Esophagus mucosa (tissue), 1 donor: ENCODE results near the gene IL32. TPM values are rescaled to one million over a fixed set of nuclear protein-coding genes. Genes with fewer than 3 reads are reported as not detected.

Experiments used
- ATAC-seq: fragments of 200-7000 bp; cut with Tn5 transposase; one replicate; pipeline ENCODE4 v1.9.1; 2020
- total RNA-seq: library from RNA; stranded (reverse); gene quantifications from one replicate; pipeline ENCODE4 v1.2.4, GENCODE V29; 2023
- donor health status: DM: yes; HTN: yes; CAD: no.

Gene IL32, protein sequence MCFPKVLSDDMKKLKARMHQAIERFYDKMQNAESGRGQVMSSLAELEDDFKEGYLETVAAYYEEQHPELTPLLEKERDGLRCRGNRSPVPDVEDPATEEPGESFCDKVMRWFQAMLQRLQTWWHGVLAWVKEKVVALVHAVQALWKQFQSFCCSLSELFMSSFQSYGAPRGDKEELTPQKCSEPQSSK
- total RNA-seq, result 3.7 TPM

- ATAC-seq, result no peak
Measured at GRCh38 chr16:3065069-3065741, at the start of gene IL32. Gene IL32, plus strand, starts transcription at chr16:3065640. Its CDS starts 172 bp downstream, at chr16:3065812.

DNA sequence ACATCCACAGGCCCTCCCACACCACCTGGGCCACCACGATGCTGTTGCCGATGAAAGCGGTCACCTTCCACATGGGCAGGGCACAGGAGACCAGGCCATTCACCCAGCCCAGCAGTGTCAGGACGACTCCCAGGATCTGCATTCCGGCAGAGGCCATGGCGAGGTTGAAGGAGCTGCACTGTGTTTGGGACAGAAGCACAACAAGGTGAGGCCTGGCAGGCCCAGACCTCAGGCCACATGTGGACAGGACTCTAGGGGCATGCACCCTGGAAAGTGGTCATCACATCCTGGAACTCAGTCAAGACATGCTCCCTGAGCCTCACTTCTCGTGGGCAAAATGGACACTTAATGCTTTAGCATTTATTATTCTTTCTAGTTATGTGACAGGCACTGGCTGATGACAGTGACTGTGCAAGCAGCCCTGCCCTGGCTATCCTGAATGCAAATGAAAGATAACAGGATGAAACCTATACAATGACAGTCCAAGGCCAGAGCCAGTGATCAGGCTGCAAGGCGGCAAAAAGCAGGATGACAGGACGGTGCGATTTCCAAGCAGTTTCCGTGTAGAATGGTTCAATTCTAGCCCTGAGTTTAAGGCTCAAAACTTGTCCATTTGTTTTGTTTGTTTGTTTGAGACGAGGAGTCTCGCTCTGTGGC, 49.4 kb upstream of the IL32 start:
- no peak for ATAC-seq

- ATAC-seq, result no peak
Measured at GRCh38 chr16:3017344-3017743, 48.1 kb upstream of the IL32 start.

DNA sequence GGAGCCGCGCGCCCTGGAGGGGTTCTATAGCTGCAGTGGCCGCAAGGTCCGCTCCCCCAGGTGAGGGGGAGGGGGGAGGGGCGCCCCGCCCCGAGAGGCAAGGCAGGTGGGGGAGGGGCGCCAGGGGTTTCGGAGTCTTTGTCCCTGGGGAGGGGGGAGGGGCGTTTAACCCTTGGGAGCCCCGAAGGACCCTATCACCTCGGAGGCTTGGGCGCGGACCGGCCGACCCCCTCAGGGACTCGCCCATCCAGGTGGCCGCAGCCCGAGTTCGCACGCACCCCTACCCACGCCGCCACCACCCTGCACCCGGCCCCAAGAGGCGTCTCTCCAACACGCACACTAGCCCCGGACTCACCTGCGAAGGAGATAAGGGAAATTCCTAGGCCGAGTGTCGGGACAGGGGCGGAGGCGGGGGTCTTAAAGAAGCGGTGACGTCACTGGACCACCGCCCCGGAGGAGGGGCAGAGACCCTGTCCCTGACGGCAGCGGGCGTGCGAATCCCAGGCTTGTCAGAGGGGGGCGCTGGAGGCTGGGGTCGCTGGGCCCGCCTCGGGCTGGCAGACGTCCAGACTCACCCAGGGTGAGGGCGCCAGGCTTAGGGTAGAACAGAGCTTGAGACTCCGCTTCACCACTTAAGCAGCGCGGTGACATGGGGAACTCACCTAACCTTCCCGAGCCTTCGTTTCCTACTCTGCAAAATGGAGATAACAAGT, 47.5 kb upstream of the IL32 start, which contains the start of gene CLDN6:
TSS of gene CLDN6 (minus strand) at position 390 of the 713 bp plus-strand sequence. CDS start 2,162 bp downstream, outside the sequence.
- ATAC-seq, result no peak

DNA sequence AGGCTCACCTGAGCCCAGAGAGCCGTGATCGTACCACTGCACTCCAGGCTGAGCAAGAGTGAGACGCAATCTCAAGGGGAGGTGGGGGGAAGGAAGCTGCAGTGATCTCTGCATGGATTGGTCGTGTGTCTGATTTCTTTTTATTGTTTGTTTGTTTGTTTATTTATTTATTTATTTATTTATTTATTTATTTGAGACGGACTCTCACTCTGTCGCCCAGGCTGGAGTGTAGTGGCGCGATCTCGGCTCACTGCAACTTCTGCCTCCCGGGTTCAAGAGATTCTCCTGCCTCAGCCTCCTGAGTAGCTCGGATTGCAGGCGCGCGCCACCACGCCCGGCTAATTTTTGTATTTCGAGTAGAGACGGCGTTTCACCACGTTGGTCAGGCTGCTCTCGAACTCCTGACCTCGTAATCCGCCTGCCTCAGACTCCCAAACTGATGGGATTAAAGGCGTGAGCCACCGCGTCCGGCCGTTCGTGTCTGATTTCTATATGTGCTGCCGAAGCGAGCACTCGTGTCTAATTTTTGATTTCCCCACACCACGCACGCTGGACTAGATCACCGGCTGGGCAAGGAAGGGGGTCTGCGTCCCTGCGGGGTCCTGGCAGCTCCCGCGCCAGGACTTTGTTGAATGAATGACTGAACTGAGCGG, 45.7 kb upstream of the IL32 start:
- ATAC-seq, result no peak

- ATAC-seq, result peak; percentile 20
Measured at GRCh38 chr16:3020247-3020603, 45.2 kb upstream of the IL32 start, which contains the start of gene TNFRSF12A. Gene TNFRSF12A, plus strand, starts transcription at chr16:3020368. Its CDS starts 30 bp downstream, at chr16:3020398.

- ATAC-seq, result peak; percentile 35
Measured at GRCh38 chr16:3020604-3021448, 44.6 kb upstream of the IL32 start.

GRCh38 chr16:3021449-3022207, 43.8 kb upstream of the IL32 start:
- peak; percentile 51 for ATAC-seq

- ATAC-seq, result peak; percentile 51
Measured at GRCh38 chr16:3022208-3022683, 43.2 kb upstream of the IL32 start.

DNA sequence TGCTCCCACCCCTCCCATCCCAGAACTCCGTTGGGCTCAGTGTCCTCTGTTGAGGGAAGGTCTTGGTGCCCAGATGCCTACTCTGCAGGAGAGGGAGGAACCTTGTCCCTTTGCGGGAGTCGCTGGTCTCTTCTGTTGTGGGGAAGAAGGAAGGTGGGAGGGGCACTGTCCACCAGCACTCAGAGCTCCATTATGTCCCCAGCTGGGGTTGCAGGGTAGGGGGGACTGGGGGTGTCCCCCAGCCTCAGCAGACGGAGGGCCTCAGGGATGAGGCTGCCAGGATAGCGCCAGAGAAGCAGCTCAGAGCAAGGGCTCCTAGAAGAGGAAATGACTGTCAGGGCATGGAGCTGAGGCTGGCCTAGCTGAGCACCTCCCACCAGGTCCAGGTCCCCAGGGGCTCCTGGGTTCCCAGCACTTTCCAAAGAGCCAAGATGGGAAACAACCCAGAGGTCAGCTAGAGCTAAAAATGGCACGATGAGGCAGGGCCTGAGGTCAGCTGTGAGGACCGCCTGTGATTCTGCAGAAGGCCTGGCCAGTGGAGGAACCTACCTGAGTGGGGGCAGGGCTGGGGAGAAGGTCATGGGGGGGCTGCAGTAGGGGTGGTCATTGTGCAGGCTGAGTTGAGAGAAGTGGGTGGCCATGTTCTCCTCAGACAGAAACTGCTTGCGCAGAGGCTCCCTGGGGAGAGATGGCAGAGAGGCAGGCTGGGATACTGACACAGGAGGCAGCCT, 42.6 kb upstream of the IL32 start:
- ATAC-seq, result no peak

DNA sequence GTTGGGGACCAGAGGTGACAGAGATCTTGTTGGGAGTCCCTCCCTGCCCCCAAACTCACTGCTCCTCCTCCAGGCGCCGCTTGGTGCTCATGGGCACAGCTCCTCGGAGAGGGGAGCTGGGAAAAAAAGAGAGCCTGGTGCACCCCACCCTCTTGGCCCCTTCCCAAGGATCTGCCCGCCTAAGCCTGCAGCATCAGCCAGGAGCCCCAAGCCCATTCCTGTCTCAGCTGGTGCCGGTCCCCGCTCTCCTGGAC, 42.1 kb upstream of the IL32 start:
- ATAC-seq, result peak; percentile 0

- peak; percentile 69 for ATAC-seq
Measured at GRCh38 chr16:3023669-3024478, 41.6 kb upstream of the IL32 start, which contains the start of the genes HCFC1R1 and THOC6. Gene HCFC1R1, minus strand, starts transcription at chr16:3023942. Its CDS starts 1 bp downstream, at chr16:3023941. Gene THOC6, plus strand, starts transcription at chr16:3024035. Its CDS starts 292 bp downstream, at chr16:3024327.

DNA sequence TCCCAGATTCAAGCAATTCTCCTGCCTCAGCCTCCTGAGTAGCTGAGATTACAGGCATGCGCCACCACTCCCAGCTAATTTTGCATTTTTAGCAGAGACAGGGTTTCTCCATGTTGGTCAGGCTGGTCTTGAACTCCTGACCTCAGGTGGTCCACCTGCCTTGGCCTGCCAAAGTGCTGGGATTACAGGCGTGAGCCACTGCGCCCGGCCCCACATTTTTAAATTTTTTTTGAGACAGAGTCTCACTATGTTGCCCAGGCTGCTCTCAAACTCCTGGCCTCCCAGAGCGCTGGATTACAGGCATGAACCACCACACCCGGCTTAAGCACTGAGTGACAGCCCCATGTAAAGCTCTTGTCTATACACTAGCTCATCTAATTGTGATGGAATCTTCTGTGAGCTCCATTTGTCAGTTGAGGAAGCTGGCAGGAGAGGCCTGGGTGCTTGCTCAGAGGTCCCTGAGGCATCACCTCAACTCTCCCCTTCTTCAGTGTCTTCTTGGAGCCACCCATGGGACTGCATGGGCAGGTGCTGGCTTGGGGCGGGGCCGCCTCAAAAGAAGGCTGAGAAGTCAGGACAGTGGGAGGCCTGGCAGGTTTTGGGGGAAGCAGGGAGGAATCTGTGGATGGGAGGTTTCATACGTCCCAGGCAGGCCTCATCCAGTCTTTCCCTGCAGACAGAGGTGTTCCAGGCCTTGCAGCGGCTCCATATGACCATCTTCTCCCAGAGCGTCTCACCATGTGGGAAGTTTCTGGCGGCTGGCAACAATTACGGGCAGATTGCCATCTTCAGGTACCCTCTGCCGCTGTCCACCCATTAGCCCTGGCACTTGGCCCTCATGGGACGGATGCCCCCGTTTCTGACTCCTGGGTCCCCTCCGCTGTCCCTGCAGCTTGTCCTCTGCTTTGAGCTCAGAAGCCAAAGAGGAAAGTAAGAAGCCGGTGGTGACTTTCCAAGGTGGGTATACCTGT, 40.1 kb upstream of the IL32 start:
- no peak for ATAC-seq

GRCh38 chr16:3026003-3026378, 39.4 kb upstream of the IL32 start:
- no peak for ATAC-seq

GRCh38 chr16:3026609-3027488, 38.6 kb upstream of the IL32 start:
- ATAC-seq, result no peak

DNA sequence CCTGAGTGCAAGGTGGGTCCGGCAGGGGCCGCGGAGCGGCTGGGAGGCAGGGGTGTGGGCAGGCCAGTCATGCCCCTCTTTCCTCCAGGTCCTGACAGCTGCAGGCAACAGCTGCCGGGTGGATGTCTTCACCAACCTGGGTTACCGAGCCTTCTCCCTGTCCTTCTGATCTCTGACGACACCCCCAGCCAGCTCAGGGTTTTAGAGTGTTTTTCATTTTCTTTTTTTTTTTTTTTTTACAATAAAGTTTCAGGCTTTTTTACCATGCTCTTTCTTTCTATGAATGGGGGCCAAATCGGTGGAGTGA, 38.0 kb upstream of the IL32 start:
- no peak for ATAC-seq
